ENCODE results near the gene XYLT2.
"Not testable (repeated sequence)": the region's sequence is repeated elsewhere in the genome, so short reads cannot be mapped to it uniquely, and the experiment has no call there.

The XYLT2 gene

DNA sequence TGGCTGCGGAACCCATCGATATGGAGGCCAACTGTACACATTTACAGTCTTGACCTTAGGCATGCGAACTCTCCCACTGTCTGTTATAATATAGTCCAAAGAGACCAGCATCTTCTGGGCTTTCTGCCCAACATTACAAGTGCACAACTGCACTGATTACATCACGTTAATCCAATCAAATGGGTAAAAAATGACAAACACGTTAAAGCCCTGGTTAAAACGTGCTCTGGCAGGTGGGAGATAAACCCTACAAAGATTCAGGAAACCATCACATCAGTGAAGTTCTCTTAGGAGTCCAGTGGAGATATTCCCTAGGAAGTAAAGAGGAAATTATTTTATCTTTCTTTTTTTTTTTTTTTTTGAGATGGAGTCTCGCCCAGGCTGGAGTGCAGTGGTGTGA lies 23.7 kb upstream of the XYLT2 start:
- no peak for DNase-seq

DNA sequence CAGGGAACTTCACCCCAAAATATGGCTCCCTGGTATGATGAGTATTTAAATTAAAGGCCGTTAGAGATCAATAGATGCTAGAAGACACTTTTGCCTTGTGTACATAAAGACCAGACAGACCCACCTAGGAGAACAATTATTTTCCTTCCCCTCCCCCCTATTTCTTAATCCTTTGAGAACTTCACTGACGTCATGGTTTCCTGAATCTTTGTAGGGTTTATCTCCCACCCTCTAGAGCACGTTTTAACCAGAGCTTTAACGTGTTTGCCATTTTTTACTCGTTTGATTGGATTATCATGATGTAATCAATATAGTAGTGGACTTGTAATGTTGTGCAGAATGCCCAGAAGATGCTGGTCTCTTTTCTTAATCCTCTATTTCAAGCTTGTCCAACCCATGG lies 22.9 kb upstream of the XYLT2 start:
- no peak for DNase-seq

DNA sequence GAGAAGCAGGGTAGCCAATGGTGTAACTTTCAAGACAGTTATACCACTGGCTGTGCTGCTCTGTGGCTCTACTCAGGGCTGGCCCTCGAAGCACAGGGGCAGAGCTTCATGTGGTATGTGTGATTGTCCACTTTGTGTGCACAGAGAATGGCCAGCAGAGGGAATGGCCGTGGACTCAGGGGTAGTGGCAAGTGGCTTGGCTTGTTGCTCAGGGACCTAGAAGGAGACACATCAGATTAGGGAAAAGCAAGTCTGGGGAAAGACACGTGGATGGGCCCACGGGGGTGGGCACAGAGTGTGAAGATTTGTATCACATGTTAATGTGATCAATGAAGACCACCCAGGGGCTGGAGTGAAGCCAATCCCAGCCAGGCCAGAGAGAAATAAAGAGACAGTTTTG lies 20.0 kb upstream of the XYLT2 start:
- no peak for DNase-seq

DNA sequence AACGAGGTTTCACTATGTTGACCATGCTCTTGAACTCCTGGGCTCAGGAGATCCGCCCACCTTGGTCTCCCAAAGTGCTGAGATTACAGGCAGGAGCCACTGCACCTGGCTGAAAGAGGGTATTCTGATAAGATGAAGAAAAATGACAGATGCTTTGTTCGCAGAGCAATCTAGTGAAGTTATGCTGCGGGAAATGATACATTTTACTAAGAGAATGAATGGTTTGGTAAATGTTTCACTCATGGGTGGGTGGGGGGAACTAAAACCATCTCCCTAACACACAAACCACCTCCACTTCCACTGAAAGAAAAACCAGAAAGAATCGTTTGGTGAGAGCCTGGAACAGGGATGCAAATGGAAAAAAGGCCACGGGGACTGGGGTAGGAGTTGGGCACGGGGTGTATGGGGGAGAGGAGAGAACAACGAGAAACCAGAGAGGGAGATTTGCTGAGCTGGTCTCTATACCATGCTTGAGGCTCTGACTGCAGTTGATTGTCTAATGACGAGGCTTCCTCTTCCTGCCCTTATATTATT lies 19.0 kb upstream of the XYLT2 start:
- no peak for DNase-seq

DNA sequence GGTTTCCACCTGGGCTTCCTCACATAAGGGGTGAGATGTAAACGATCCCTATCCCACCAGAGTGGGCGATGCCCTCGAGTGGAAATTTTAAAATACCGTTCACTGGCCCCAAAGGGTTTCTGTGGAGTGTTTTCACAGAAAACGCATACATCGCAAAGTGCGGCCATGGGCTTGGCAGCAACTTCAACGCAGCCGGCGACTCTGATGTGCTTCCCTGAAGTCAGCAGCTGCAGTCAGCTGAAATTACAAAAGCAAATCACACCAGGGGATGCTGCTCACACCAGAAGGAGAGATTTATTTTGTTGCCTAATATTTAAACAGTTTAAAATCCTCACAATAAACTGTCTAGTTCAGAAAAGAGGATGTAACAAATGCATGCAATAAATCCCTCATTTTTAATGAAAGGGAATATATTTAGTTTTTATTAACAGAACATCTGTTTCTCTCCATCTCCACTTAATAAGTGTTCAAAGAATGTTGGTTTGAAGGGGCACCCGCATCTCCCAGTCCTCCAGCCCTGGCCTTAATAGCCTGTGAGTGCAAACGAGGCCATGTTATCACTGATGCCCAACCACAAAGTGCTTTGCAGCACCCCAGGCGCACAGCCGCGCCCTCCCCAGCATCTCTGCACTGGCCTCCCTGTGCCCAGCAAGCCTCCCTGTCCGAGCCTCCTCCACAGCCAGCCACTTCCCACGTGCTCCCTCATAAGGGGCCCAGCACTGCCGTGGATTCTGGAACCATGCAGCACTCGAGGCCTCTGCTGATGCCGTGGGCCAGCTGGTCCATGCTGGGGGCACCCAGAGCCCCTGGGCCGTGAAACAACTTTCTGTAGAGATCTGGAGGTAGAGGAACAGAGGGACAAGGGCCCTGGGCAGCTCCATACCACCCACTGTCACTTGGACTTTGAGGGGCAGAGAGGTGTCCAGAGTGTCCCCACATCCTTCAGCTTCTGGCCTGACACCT lies 17.3 kb upstream of the XYLT2 start:
- DNase-seq, result no peak

DNA sequence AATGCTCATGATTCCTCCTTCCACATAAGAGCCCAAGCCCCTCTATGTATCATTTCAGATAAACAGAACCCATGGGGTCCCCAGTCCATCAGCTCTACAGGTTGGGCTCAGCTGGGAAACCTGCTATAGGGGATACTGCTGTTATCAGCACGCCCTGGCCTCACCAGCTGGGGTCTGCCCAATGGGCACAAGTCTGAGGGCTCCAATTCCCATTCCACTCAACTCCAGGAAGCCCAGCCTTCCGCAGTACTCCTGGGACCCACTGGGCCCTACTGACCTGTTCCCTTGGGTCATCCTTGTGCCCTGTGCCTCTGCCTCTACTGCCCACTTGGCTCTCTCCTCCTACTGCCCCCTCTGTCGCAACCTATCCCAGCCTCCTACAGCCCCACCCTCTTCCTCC lies 16.2 kb upstream of the XYLT2 start:
- no peak for DNase-seq

DNA sequence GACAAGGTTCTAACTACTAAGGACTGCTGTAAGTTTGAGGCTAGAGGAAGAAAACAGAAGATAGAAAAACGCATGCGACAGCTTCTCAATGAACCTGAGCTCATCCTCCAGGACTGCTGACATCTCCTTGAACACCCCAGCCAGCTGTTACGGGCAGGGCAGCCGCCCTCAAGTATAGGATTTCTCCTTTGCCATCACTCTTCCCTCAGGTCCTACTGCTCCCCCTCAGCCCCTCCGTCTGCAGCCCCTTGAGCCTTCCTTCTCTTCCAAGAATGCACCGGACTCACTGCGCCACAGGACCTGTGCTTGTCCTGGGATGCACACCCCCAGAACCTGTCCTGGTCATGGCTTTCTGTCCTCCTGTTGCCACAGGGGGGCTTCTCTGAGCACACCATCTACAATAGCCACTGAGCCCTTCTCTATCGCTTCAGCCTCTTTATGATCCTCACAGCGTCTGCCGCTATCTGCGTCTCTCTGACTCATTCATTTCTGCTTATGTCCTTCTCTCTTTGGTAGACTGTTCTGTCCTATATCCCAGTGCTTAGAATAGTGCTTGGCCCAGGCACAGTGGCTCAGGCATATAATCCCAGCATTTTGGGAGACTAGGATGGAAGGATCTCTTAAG lies 15.7 kb upstream of the XYLT2 start:
- no peak for DNase-seq

DNA sequence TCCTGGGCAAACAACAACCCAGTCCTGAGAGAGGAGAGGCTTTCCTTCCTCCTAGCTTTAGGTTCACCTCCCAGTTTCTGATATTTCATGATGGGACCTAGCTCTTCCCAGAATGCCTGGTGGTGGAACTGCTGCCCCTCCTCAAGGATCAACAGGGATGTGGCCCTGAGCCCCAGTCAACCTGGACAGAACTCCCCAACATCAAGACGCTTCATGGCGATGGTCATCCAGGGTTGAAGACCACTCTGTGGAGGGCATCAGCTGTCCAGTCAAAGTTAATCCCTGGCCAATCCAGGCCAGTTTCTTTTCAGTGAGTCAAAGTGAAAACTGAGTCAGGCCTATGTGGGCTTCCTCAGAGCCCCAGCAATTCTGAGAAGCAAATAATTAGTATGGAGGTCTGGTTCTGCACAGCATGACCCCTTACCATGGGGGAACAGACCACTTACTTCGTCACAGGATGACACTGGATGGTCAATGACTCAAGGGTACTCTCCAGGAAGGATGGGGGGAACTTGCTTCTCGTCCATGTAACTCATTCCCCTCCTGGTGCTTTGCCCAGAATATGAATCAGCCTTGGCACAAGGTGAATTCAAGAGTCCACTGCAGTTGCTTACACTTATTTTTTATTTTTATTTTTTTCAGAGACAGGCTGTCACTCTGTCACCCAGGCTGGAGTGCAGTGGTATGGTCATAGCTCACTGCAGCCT lies 14.7 kb upstream of the XYLT2 start:
- no peak for DNase-seq

DNA sequence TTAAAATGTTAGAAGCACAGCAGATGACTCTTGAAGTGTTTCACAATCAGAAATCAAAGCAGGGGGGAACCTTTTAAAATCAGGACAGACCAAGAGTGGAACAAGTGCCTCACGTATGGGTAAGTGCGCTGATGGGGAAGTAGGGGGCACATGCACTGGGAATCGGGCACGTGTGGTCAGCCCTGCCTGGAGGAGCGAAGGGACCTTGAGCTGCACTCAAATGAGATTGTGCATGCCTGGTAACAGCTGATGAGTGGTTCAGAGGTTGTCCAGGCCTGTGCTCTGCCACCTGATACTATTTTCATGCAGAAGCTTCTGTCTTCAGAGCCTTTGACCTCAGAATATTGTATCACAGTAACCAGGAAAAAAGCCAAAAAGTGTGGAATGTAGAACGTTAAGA lies 13.7 kb upstream of the XYLT2 start:
- DNase-seq, result no peak

DNA sequence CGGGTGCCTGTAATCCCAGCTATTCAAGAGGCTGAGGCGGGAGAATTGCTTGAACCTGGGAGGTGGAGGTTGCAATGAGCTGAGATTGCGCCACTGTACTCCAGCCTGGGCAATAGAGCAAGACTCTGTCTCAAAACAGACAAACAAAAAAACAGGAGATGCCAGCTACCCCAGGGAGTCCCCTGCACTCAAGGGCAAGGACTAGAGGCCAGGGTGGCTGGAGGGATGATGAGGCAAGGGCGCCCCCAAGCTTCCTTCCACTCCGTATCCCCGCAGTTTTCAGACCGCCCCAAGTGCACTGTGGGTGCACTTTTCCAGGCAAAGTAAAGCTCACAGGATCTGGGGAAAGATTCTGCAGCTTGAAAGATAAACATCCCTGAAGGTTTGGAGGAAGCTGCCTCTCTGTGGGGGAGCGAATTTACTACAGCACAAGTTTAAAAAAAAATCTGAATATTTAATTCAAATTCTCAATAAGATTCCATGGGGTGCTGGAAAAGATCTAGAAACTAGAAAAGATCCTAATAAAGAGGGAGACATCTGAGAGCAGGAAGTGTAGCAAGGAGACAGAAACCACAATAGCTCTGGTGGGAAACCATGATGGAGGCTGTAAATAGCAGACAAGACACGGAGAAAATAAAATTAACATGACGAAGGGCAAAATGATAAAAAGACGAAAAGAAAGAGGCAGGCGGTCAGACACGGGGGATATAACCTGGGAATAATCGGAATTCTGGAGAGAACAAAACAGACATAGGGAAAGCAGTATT lies 12.5 kb upstream of the XYLT2 start:
- DNase-seq, result not testable (repeated sequence)

DNA sequence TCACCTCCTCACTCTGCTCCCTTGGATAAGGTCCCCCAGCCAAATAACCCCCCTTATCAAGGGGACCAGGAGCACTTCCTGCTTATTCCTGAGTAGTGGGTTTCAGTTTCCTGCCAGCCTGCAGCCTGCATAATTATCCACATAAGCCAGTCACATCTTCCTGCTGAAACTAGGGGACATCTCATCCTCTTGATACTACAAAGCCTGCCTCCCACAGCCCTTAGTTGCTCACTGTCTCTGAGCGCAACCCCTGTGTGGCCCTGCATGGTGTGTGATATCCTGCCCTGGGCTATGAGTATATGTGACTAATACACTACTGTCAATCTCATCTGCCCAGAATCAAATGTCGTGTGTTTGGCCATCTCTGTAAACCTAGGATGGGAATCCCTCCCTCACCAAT lies 8.0 kb upstream of the XYLT2 start:
- DNase-seq, result peak; percentile 25

DNA sequence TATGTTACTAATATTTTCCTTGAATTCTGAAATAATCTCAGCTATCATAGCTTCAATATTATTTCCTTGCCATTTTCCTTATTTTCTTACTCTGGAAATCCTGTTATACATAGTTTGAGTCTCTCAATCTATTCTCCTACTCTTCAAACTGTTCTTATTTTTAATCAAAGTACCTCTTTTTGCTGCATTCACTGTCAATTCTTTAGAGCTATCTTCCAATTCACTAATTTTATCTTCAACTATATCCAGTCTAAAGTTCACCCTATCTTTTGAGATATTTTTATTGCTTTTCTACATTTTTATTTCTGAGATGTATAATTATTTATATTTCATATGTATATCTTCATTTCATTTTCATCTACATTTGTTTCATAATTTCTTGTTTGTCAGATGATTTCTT lies 7.3 kb upstream of the XYLT2 start:
- no peak for DNase-seq

DNA sequence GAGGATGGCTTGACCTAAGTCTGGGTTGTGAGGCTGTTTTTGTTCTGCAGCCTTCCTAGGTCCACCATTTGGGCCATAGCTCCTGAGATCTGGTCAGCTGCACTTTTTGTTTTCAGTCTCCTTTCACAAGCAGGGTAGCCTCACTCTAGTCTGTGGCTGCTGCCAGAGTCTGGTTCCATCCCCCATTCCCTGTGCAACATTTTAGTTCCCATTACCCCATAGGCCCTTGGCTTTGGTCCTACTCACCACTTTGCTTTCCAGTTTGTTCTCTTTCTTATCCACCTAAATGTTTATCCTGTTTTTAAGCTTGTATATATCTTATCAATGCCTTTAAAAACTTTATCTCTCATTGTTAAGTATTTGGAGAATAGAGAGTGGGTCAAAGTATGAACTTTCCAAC lies 6.5 kb upstream of the XYLT2 start:
- DNase-seq, result no peak

DNA sequence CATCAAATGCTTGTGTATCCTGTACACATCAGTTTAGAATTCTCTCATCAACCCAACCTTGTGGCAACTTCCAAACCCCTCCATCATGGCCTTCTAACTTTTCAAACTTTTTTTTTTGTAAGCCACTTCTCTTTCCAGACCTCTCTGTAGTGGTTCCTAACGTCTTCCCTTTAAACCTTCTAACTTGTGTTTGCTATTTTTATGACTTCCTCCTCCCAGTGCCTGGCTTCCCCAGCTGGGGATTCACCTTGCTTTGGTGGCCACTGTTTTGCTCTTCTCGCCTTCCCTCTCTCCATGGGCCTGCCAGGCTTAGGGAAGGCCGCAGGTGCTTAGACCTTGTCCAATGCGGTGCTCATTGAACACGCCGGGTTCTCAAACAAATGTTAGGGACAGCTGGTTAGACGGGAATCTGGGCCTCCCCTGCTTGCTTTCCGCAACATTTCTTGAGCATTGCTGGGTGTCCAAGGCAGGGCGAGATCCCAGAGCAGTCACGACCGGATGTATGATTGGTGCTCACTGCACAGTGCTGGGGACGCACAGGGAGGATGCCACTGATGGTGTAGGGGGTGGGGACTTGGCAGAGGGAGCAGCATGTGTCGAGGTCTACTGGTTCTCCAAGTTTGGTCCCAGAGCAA lies 1.1 kb upstream of the XYLT2 start:
- no peak for DNase-seq

DNA sequence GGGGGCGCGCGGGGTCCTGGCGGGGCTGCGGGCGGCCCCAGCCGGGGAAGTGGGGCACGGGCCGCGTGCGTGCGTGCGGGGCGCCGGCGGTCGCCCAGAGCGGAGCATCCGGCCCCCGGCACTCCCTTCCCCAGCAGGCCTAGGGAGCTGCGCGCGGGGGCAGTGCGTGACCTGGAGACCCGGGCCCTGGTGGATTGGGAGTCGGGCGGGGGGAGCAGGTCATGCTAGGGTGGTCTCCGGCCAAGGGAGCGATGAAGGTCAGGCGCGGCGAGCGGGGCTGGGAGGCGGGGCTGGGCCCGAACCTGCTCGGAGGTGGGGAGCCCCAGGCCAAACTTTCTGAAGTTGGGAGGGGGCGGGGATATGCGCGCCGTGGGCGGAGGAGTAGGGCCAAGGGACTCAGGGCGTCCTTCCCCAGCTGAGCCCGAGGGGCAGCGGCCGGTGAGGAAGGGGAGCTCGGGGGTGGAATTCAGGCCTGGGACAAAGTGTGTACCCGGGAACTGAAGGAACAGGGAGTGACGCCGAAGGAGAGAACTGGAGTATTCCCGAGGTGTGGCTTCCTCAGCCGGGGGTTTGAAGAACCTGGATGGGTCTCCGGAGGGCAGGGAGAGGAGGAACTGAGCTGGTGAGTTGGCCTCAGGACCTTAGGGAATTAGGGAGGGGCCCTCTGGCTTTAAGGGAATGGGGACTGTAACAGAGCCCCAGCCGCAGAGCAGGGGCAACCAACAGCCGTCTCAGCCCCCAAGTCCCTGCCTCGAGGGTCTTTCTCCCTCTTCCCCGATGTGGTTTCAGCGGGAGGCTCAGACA lies 589 bp downstream of the XYLT2 start:
- DNase-seq, result peak; percentile 17

DNA sequence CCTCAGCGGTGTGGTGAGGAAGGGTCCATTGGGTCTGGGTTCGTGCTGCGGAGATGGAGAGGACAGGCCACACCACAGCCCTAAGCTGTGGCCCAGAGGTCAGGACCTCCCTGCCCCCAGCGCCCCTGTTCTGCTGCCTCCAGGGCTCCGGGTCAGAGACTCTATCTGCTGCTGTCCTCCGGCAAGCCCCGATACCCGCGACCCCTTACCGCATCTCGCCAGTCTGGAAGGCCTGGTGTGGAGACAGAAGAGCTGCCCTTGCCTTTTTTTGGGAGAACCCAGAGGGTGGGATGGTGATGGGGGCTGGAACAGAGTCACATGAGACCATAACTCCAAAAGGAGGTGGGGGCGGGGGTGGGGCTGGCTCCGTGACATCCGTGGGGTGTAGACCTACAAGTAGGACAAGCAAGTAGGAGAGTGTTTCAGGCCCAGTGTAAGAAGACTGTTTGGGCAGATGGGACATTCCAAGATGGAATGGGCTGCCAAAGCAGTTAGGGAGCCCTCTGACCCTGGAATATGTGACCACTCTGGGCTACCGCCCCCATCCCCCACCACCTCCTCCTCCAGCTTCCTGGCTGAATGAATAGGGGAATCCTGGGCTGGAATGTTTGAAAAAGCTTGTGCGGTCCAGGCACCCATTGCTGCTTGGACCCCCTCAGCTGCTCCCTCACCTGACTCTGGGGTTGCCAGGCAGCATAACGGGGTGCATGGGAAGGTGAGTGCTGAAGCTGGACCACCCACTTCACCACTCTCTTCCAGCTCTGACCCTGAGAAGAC lies 1.4 kb downstream of the XYLT2 start:
- no peak for DNase-seq

DNA sequence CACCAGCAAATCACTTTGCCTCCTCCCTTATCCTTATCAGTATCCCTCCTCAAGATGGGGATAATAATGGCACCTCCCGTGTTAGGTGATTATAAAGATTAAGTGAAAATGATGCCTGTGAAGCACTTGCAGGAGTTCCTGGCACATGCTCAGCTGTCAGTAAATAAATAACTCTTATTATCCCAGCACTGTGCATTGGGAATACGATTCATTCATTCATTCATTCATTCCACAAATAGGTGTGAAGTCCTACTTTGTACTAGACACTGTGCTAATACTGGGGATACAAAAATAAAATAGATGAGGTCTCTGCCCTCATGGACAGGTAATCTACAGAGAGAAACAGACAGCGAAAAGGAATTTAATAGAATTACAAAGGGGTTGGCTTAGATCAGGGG lies 2.0 kb downstream of the XYLT2 start:
- DNase-seq, result no peak

DNA sequence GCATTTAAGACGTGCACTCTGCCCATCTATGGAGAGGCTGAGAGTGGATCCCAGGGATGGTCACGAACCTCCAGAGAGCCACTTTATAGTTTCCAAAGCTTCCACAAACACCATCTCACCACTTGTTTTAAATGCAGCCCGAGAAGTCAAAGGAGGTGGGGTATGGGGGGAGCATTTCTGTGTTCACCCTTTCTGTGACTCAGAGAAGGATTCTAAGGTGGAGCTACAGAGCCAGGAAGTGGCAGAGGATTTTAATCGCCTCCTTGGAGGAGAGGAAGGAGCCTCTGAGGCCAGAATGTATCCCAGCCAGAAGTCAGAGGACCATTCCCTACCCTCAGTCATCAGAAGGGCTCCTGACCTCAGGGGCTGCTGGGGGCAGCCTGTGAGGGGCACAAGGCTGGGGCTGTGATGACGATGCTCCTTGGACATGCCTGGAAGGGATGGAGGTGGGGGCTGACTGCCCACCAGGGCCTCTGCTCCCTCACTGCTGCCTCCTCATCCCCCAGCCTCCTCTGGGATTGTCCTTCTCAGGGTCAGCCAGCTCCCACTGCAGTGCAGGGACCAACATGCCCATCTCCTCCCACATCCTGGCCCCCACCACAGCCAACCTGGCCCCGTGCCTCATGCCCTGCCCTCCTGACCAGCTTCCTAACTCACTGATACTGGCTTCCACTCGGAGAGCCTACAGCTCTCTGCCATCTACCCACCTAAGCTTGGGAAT lies 2.8 kb downstream of the XYLT2 start:
- DNase-seq, result no peak

DNA sequence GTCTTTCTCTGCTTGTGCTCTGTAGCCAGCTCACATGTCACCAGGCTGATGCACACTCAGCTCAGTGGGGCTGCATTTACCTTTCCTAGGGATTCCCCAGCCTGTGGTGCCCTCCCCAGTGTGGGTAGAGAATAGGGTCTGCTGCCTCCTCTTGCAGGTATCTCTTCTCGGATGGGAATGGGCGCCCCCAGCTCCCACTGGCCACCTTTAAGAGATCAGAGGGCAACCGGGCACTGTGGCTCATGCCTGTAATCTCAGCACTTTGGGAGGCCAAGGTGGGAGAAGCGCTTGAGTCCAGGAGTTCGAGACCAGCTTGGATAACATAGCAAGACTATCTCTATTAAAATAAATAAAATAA lies 3.3 kb downstream of the XYLT2 start:
- no peak for DNase-seq

DNA sequence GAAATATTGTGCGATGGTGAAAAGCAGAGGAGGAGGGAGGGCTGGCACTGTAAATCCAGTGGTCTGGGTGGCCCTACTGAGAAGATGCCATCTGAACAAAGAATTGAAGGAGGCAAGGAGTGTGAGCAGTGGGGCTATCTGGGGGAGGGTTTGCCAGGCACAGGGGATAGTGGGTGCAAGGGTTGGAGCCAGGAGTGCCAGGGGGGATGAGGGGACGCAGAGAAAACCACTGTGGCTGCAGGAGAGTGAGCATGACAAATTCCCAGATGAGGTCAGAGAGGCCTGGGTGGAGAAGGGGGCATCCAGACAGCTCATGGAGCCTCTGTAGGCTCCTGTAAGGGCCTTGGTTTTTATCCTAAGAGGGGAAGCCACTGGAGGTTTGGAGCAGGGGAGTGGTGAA lies 4.8 kb downstream of the XYLT2 start:
- DNase-seq, result no peak
